Measurements from ENCODE around the gene PRELID3B. TPM values are rescaled to one million over a fixed set of nuclear protein-coding genes. Genes with fewer than 3 reads are reported as not detected.
"Not testable (repeated sequence)": the region's sequence is repeated elsewhere in the genome, so short reads cannot be mapped to it uniquely, and the experiment has no call there.

Gene PRELID3B
- total RNA-seq, 2 donors from 2014 or later: 24.1 to 34.1 TPM

- peak; percentile 76 for DNase-seq (ENCODE audit: low spot score)
- intact Hi-C loops (cut with DNase I): no loop called here
Observed at GRCh38 chr20:59013959-59014608, 28.5 kb downstream of the PRELID3B start.

- DNase-seq (ENCODE audit: low spot score): peak; percentile 60
- intact Hi-C loops (cut with DNase I): no loop called here
Observed at GRCh38 chr20:59013031-59013951, 29.3 kb downstream of the PRELID3B start.

GRCh38 chr20:59011874-59012157 lies 30.8 kb downstream of the PRELID3B start:
- DNase-seq (ENCODE audit: low spot score); intact Hi-C loops (cut with DNase I): not testable (repeated sequence)

- intact Hi-C loops (cut with DNase I): no loop called here
- peak; percentile 80 for DNase-seq (ENCODE audit: low spot score)
Observed at GRCh38 chr20:59010995-59011873, 31.4 kb downstream of the PRELID3B start.

- DNase-seq (ENCODE audit: low spot score): no peak
- intact Hi-C loops (cut with DNase I): no loop called here
Observed at GRCh38 chr20:59010321-59010994, 32.1 kb downstream of the PRELID3B start.

GRCh38 chr20:59008715-59009336 lies 33.8 kb downstream of the PRELID3B start:
- no peak for DNase-seq (ENCODE audit: low spot score)

GRCh38 chr20:59007665-59008511 lies 34.7 kb downstream of the PRELID3B start:
- peak; percentile 89 for DNase-seq (ENCODE audit: low spot score)
- intact Hi-C loops (cut with DNase I): no loop called here

More at GRCh38 chr20:59008715-59009336, 33.8 kb downstream of the PRELID3B start:
- intact Hi-C loops (cut with DNase I): no loop called here

GRCh38 chr20:59006864-59007664 lies 35.5 kb downstream of the PRELID3B start, which contains the start of gene CTSZ:
CTSZ (minus strand) TSS chr20:59007254; CDS start chr20:59007128, 126 bp downstream.
- DNase-seq (ENCODE audit: low spot score): peak; percentile 87
- intact Hi-C loops (cut with DNase I): no loop called here

GRCh38 chr20:59006167-59006863 lies 36.3 kb downstream of the PRELID3B start:
- intact Hi-C loops (cut with DNase I): no loop called here
- no peak for DNase-seq (ENCODE audit: low spot score)

GRCh38 chr20:59005523-59006166 lies 36.9 kb downstream of the PRELID3B start:
- intact Hi-C loops (cut with DNase I): no loop called here
- DNase-seq (ENCODE audit: low spot score): no peak

GRCh38 chr20:59004763-59005522 lies 37.6 kb downstream of the PRELID3B start:
- DNase-seq (ENCODE audit: low spot score): peak; percentile 92
- intact Hi-C loops (cut with DNase I): no loop called here

- intact Hi-C loops (cut with DNase I): no loop called here
- DNase-seq (ENCODE audit: low spot score): peak; percentile 89
Observed at GRCh38 chr20:59004493-59004762, 38.2 kb downstream of the PRELID3B start.

- intact Hi-C loops (cut with DNase I): no loop called here
- DNase-seq (ENCODE audit: low spot score): no peak
Observed at GRCh38 chr20:59003836-59004492, 38.6 kb downstream of the PRELID3B start.

- intact Hi-C loops (cut with DNase I): no loop called here
- DNase-seq (ENCODE audit: low spot score): peak; percentile 71
Observed at GRCh38 chr20:59002874-59003399, 39.6 kb downstream of the PRELID3B start.

- intact Hi-C loops (cut with DNase I): no loop called here
Observed at GRCh38 chr20:59002388-59002787, 40.2 kb downstream of the PRELID3B start.

More at GRCh38 chr20:59002388-59002787, 40.2 kb downstream of the PRELID3B start:
- no peak for DNase-seq (ENCODE audit: low spot score)
